NK-92 treated with Interleukin-12 subunit alpha and Interleukin-12 subunit beta, amount 100 ng/mL, for 24 hours (cell line): ENCODE data around the gene ST8SIA5.

Experiments
- DNase-seq: peaks from one replicate; lab custom pipeline; 2025; lab: John Stamatoyannopoulos, UW

The ST8SIA5 gene

DNA sequence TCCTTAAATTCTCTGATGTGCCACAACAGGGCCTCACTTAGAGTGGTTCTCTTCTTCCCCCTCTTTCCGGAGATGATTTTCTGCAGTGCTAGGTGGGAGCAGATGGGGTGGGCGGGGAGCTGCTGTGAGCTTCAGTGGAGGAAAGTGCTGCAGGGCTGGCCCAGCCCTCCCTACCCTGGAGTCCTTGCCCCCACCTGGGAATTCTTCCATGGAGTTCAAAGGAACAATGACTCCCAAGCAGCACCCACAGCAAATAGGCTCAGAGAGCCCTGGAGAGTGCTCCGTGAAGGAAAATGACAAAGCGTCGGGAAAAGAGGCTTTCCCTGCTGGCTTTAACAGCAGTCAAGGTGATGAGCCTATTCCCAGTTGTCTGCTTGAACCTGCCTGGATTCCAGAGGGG, 128.6 kb downstream of the ST8SIA5 start:
- DNase-seq: no peak

DNA sequence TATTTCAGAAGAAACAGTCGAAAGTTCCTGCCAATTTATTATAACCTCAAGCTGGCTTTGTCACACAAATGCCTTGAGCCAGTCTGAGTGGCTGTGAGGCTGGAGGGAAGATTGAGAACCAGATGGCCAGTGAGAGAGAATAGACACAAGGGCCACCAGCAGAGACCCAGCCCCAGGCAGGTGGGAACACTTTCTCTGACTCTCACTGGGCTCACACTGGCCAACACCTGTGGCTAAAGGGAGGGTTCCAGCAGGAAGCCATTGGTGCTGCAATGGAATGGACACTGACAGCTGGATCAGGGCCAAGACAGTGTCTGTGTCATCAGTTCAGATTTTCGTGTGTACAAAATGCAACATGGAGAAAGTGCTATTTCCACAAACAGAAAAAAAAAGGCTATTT, 129.7 kb downstream of the ST8SIA5 start:
- DNase-seq: no peak

DNA sequence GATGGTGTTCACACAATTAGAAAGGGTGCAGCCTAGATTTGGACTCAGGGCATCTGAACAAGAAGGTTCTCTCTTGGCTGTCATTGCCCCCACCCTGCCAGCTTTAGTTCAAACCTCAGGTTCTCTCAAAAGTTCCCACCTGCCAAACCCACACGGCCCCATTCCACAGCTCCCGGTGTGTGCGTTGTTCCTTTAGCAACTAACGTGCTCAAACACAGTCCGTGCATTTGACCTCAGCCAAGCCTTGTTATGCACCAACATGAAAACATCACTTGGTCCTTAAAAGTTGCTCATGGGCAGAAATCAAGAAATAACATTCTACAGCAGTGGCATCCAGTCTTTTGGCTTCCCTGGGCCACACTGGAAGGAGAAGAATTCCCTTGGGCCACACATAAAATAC, 131.8 kb downstream of the ST8SIA5 start:
- no peak for DNase-seq

DNA sequence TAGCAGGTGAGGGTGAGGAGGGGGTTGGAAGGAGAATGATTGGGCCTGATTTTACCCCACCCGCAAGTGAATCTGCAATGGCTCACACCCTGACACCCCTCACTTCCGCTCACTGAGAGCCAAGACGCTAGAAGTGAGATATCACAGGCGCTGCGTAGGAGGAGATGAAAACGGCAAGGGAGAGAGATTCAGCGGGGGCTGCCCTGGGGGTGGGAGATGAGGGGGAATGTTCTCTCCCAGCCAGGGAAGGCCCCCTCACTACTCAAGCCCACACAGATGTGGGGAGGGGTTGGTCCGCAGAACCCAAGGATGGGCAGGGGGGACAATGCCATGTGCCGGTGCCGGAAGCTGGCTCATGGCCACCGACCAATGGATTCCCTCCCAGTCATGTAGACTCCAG, 132.7 kb downstream of the ST8SIA5 start:
- no peak for DNase-seq

DNA sequence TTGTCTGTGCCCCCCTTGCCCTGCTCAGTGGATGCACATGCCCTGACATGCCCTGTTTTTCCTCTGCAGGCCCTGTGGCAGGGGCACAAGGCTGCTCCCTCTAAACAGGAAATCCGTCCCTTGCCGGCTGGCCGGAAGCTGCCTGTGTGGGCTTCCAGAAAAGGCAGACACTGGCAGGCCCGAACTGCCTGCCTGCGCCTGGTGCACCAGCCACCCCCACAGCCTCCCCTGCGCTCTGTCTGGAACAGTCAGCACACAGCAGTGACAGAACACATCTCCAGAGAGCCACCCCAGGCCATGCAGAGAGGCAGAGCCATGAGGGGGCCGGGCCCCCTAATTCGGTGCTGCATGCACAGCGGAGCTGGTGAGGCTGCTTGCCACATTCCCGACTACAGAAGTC, 133.3 kb downstream of the ST8SIA5 start:
- DNase-seq: no peak

DNA sequence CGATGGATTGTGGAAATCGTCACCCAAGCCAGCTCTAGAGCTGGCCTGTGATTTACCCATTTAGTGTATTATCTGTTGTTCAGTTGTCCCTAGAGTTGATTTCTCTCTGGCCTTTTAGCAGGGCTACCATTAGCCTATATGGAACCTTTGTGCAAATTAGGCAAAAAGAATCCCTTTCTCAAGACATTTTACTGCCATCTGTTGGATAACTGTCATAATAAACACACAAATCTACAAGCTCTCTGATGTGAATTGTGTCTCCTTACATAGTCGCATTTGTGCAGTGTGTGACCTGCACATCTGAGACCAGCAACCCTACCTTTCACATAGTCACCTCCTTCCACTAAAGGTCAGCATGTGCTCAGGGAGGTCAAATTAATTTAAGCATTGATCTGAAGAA, 133.9 kb downstream of the ST8SIA5 start:
- DNase-seq: no peak

DNA sequence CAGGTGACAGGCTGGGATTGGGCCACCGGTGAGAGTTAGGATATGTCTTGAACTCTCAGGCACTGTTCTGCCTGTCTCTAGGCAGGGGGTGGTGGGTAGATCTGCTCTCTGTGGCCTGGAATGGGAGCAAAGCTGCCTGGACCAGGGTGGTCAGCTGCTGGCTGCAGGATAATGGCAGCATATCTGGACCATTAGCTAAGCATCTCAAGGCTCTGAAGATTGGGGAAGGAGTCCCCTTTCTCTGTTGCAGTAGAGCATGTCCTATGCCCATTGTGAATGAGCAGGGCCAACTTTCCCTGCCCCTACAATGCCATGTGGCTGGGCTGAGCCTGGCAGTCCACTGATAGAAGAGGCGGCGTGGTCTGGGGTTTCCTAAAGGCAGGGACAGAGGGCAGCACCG, 134.4 kb downstream of the ST8SIA5 start:
- no peak for DNase-seq

DNA sequence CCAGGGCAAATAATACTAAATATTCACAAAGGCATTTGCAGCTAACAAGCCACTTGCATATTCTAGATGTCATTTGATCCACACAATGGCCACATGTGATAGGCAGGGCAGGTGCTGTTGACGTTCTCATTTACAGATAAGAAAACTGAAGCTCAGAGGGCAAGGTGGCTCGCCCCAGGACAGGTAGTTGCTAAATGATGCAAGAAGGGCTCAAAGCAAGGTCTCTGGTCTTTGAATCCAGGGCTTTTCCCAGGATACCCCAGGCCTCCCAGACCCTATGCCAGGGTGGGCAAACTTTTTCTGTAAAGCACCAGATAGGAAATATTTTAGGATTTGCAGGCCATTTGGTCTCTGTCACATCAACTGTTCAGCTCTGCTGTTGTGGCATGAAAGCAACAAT, 135.0 kb downstream of the ST8SIA5 start:
- no peak for DNase-seq

DNA sequence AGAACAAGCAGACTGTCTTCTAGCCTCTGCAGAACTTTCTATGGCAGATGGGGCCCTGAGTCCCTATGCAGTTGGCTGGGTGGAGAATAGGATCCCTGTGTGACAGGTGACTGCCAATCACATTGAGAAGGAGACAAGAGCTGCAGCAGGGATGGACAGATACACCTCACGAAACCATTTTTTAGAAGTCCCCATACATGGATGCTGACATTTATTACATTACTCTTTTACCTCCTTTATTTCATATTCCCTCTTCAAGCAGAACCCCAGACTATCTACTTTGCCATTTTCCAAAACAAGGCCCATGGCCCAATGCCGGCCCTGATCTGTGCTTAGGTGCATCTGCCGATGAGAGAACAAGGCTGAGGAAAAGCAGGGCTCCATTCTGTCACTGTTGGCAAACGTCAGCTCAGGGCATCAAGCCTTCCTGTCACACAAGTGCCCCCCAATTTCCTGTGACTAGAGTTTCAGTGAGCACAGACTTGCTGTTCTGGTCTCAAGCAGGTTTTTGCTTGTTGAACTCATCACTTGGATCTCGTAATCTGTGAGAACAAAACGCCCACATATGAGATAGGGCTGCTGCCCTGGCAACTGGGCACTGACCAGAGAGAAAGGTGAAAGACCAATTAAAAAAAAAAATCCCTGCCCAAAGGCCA, 135.6 kb downstream of the ST8SIA5 start:
- DNase-seq: no peak

DNA sequence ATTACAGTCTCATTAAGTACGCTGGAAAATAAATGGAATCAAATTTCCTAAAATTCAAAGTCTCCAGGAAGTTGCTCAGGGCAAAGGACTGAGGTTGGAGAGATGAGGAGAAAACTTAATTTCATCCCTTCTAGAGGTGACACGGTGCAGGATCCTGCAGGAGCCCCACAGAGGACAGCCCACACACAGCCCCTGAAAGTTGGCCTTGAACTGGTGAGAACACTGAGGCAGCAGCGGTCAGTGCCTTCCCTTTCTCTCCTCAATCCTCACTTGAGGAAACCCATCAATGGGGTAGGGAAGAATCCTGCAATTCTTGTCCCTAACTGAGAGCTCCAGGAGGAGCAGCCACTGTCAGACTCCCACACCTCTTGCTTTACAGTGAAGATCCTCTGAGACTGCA, 137.3 kb downstream of the ST8SIA5 start:
- DNase-seq: no peak
